ENCODE results near the gene BAIAP2L2. TPM values are rescaled to one million over a fixed set of nuclear protein-coding genes. Genes with fewer than 3 reads are reported as not detected.
A peak's percentile ranks its signal among the peaks of the same experiment; 100 is the strongest.
"Not testable (repeated sequence)": the region's sequence is repeated elsewhere in the genome, so short reads cannot be mapped to it uniquely, and the experiment has no call there.

The BAIAP2L2 gene
- total RNA-seq, result 10 to 100 TPM; 59.1 to 76.6 TPM

GRCh38 chr22:38110008-38110862, at the start of gene BAIAP2L2:
BAIAP2L2 (minus strand) TSS chr22:38110684; CDS start chr22:38110525, 159 bp downstream.
- peak within 1 kb of the TSS; percentile 46 for H3K4me3 ChIP-seq
- peaks cover 28% of the 10 kb centered on the region for H3K4me1 ChIP-seq
- H3K27me3 ChIP-seq, result no peaks in the 10 kb centered on the region
- intact Hi-C loops (cut with DNase I), result loop anchor here (10.0 kb wide), 2 partner anchors 125 to 245 kb away; no protein-coding TSS in a partner anchor
- H3K36me3 ChIP-seq, result no peaks in the 10 kb centered on the region
- H3K9me3 ChIP-seq, result no peaks in the 10 kb centered on the region
- peak within 1 kb of the TSS; percentile 96 for H3K27ac ChIP-seq
- peak; percentile 88 for DNase-seq
- no peak for TF ChIP-seq CTCF (IDR thresholded peaks at IDR 0.05)
- H3K9ac ChIP-seq (ENCODE audit: low read depth in 2 of 2, low read length in 2 of 2), result peak within 1 kb of the TSS; percentile 68 to 91

- no peak for TF ChIP-seq CTCF (IDR thresholded peaks at IDR 0.05)
- Histone ChIP-seq H3K9me3 (no peaks in the 10 kb centered on the region), H3K9ac (ENCODE audit: low read depth in 2 of 2, low read length in 2 of 2) (no peak overlapping the region), H3K4me3 (no peak overlapping the region), H3K36me3 (no peaks in the 10 kb centered on the region), H3K27me3 (no peaks in the 10 kb centered on the region), H3K4me1 (no peaks in the 10 kb centered on the region), H3K27ac (no peak overlapping the region)
- no peak for DNase-seq
- intact Hi-C loops (cut with DNase I), result no loop called here
These were observed 45.2 kb upstream of the BAIAP2L2 start for GRCh38 chr22:38155703-38156102.

GRCh38 chr22:38154563-38154915, 44.1 kb upstream of the BAIAP2L2 start:
- H3K27me3 ChIP-seq; H3K27ac ChIP-seq; H3K9ac ChIP-seq (ENCODE audit: low read depth in 2 of 2, low read length in 2 of 2); H3K4me3 ChIP-seq; DNase-seq; intact Hi-C loops (cut with DNase I); H3K36me3 ChIP-seq; H3K9me3 ChIP-seq; H3K4me1 ChIP-seq: not testable (repeated sequence)

GRCh38 chr22:38153821-38154562, 43.5 kb upstream of the BAIAP2L2 start:
- no peaks in the 10 kb centered on the region for H3K9me3 ChIP-seq
- H3K27me3 ChIP-seq, result no peaks in the 10 kb centered on the region
- H3K4me3 ChIP-seq, result no peak overlapping the region
- no peaks in the 10 kb centered on the region for H3K36me3 ChIP-seq
- H3K4me1 ChIP-seq, result no peaks in the 10 kb centered on the region
- H3K9ac ChIP-seq (ENCODE audit: low read depth in 2 of 2, low read length in 2 of 2), result no peak overlapping the region
- TF ChIP-seq CTCF (IDR thresholded peaks at IDR 0.05), result no peak
- DNase-seq, result no peak
- intact Hi-C loops (cut with DNase I), result no loop called here
- H3K27ac ChIP-seq, result no peak overlapping the region

GRCh38 chr22:38151126-38151500, 40.6 kb upstream of the BAIAP2L2 start:
- intact Hi-C loops (cut with DNase I), result no loop called here
- Histone ChIP-seq H3K4me1 (no peaks in the 10 kb centered on the region), H3K9ac (ENCODE audit: low read depth in 2 of 2, low read length in 2 of 2) (no peak overlapping the region), H3K4me3 (no peak overlapping the region), H3K27me3 (no peaks in the 10 kb centered on the region), H3K9me3 (no peaks in the 10 kb centered on the region), H3K36me3 (no peaks in the 10 kb centered on the region), H3K27ac (no peak overlapping the region)
- no peak for TF ChIP-seq CTCF (IDR thresholded peaks at IDR 0.05)
- no peak for DNase-seq

GRCh38 chr22:38148245-38148644, 37.8 kb upstream of the BAIAP2L2 start:
- no peaks in the 10 kb centered on the region for H3K36me3 ChIP-seq
- H3K4me3 ChIP-seq, result no peak overlapping the region
- TF ChIP-seq CTCF (IDR thresholded peaks at IDR 0.05), result no peak
- no peaks in the 10 kb centered on the region for H3K4me1 ChIP-seq
- H3K9me3 ChIP-seq, result no peaks in the 10 kb centered on the region
- no peak for DNase-seq
- no peak overlapping the region for H3K9ac ChIP-seq (ENCODE audit: low read depth in 2 of 2, low read length in 2 of 2)
- intact Hi-C loops (cut with DNase I), result no loop called here
- no peak overlapping the region for H3K27ac ChIP-seq
- H3K27me3 ChIP-seq, result no peaks in the 10 kb centered on the region

- intact Hi-C loops (cut with DNase I); H3K4me3 ChIP-seq; H3K27ac ChIP-seq; H3K9me3 ChIP-seq; H3K27me3 ChIP-seq; H3K4me1 ChIP-seq; H3K9ac ChIP-seq (ENCODE audit: low read depth in 2 of 2, low read length in 2 of 2); H3K36me3 ChIP-seq; DNase-seq: not testable (repeated sequence)
These were observed 35.7 kb upstream of the BAIAP2L2 start for GRCh38 chr22:38146166-38146565.

Measured in colonic mucosa (tissue), 4 donors.